ENCODE data around the gene SPR.

GRCh38 chr2:72926811-72927465 is 39.7 kb downstream of the SPR start:
- no peak for TF ChIP-seq CTCF (conservative IDR thresholded peaks at IDR 0.05; ENCODE audit: low read depth, low read length)
- no peak for TF ChIP-seq USF2 (IDR thresholded peaks at IDR 0.05; ENCODE audit: low read depth, low read length)
- TF ChIP-seq RAD21 (IDR thresholded peaks at IDR 0.05; ENCODE audit: low read length): no peak
- no peak for TF ChIP-seq MXI1 (IDR thresholded peaks at IDR 0.05; ENCODE audit: borderline replicate concordance, low read depth, low read length)
- no peak for TF ChIP-seq POLR2A (IDR thresholded peaks at IDR 0.05; ENCODE audit: low read depth, low read length)
- no peak for TF ChIP-seq RFX5 (IDR thresholded peaks at IDR 0.05; ENCODE audit: low read depth, low read length)
- TF ChIP-seq RCOR1 (IDR thresholded peaks at IDR 0.05; ENCODE audit: insufficient replicate concordance, low read length): no peak
- TF ChIP-seq SMC3 (IDR thresholded peaks at IDR 0.05; ENCODE audit: low read depth, low read length): no peak
- peak; percentile 87 for TF ChIP-seq CEBPB (IDR thresholded peaks at IDR 0.05; ENCODE audit: low read depth, low read length)
- no peak for TF ChIP-seq BHLHE40 (IDR thresholded peaks at IDR 0.05; ENCODE audit: low read depth, low read length)
- no peak for TF ChIP-seq ELK1 (IDR thresholded peaks at IDR 0.05; ENCODE audit: borderline replicate concordance, low read depth, low read length)
- TF ChIP-seq MAZ (IDR thresholded peaks at IDR 0.05; ENCODE audit: borderline replicate concordance, low read depth, low read length): no peak
- TF ChIP-seq MAFK (IDR thresholded peaks at IDR 0.05; ENCODE audit: low read depth, low read length): no peak
